CD4-positive, alpha-beta T cell treated with Interleukin-4 for 1 hour (primary cell): ENCODE measurements around the gene TMEM114.
"Not testable (repeated sequence)": the region's sequence is repeated elsewhere in the genome, so short reads cannot be mapped to it uniquely, and the experiment has no call there.

Experiments used
- DNase-seq, 2 donors: peaks; one replicate each; pipeline ENCODE4 v3.0.0-alpha.2; 2020 to 2022

Gene TMEM114

GRCh38 chr16:8572919-8573724 is 17.2 kb downstream of the TMEM114 start:
- no peak for DNase-seq

GRCh38 chr16:8572063-8572918 is 18.0 kb downstream of the TMEM114 start:
- DNase-seq: no peak

DNA sequence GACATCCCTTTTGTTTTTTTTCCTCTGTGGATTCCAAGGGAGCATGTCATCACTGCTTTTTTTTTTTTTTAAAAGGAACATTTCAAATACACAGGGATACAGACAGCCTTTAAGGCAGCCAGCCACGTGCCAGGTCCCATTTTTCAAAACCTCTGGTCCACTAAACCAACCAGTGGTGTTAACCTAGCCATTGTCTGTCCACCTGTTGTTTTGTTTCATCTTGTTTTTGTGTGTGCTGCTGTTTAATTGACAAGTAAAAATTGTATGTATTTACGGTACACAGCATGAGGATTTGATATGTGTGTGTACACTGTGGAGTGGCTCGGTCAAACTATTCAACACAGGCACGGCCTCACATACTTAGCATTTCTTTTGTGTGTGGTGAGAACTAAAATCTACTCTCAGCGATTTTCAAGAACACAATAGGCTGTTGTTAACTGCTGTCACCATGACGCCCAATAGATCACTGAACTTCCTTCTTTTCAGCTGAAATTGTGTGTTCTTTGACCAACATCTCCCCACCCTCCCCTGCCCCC is 19.2 kb downstream of the TMEM114 start:
- DNase-seq: no peak

DNA sequence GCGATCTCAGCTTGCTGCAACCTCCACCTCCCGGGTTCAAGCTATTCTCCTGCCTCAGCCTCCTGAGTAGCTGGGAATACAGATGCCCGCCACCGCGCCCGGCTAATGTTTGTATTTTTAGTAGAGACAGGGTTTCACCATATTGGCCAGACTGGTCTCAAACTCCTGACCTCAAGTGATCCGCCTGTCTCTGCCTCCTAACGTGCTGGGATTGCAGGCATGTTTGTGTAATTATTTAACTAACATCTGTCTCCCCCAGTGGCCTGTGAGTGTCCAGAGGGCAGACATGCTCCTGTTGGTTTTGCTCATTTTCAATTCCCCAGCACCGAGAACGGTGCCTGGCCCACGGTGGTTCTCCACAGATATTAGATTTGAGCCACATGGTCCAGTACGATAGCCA is 19.9 kb downstream of the TMEM114 start:
- not testable (repeated sequence) for DNase-seq

GRCh38 chr16:8569650-8570346 is 20.5 kb downstream of the TMEM114 start:
- no peak for DNase-seq

DNA sequence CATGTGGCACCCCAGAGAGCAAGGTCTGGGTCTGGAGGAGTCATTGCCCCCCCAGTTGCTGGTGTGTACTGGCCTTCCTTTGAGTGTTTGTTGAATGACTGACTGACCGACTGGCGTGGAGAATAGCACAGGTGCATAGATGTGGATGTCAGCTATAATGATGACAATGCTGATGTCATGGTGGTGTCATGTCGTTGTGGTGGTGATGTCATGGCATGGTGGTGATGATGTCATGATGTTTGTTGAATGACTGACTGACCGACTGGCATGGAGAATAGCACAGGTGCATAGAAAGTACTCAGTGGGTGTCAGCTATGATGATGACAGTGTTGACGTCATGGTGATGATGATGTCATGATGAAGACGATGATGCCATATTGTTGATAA is 22.1 kb downstream of the TMEM114 start:
- no peak for DNase-seq

- peak; percentile 84 for DNase-seq
Measured at GRCh38 chr16:8567355-8568230, 22.7 kb downstream of the TMEM114 start.

GRCh38 chr16:8565498-8565897 is 24.8 kb downstream of the TMEM114 start:
- DNase-seq: no peak

DNA sequence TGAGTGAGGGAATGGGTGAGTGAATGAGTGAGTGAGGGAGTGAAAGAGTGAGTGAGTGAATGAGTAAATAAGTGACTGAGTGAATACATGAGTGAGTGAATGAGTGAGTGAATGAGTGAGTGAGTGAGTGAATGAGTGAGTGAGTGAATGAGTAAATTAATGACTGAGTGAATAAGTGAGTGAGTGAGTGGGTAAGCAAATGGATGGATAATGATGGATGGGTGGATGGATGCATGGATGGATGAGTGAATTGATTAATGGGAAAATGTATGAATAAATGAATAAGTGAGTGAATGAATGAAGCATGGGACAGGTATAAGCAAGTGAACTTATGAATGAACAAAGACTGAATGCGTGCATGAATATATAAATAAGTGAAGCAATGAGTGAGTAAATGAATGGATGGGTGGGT is 25.4 kb downstream of the TMEM114 start:
- DNase-seq: no peak

GRCh38 chr16:8563944-8564540 is 26.3 kb downstream of the TMEM114 start:
- not testable (repeated sequence) for DNase-seq

DNA sequence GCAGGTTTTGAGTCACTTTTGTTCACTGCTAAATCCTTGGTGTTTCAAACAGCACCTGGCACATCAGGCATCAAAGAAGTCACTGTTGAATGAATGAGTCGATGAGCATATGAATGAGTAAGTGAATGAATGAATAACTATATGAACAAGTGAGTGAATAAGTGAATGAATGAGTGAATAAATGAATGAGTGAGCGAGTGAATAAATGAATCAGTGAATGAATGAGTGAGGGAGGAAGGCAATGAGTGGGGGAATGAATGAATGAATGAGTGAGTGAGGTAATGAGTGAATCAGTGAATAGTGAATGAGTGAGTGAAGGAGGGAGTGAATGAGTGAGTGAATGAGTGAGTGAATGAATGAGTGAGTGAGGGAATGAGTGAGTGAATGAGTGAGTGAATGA is 28.8 kb downstream of the TMEM114 start:
- DNase-seq: no peak

DNA sequence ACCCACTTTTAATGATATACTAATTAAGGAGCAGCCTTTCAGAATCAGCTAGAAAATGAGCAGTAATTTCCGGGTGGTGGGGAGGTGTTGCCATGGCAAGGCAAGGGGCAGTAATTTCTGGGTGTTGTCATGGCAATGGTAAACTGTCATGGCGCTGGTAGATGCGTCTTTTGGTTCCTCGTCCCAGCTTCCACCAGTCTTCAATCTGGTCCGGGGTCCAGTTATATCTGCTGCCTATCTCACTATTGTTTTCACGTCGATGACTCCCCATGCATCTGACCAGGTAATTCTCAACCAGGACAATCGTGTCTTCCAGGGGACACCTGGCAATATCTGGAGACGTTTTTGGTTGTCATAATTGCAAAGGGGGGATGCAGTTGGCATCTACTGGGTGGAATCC is 34.9 kb downstream of the TMEM114 start:
- no peak for DNase-seq

- DNase-seq: no peak
Measured at GRCh38 chr16:8554881-8555280, 35.4 kb downstream of the TMEM114 start.

DNA sequence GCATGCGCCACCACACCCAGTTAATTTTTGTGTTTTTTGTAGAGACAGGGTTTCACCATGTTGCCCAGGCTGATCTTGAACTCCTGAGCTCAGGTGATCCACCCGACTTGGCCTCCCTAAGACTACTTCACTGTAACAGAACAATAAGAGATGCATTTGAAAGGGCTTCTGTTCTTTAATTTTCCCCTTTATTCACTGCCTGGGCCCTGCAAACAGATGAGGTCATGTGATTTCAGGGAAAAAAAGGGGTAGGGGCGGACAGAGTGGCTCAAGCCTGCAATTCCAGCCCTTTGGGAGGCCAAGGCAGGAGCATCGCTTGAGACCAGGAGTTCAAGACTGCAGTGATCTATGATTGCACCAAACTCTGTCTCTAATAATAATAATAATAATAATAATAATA is 36.3 kb downstream of the TMEM114 start:
- no peak for DNase-seq

DNA sequence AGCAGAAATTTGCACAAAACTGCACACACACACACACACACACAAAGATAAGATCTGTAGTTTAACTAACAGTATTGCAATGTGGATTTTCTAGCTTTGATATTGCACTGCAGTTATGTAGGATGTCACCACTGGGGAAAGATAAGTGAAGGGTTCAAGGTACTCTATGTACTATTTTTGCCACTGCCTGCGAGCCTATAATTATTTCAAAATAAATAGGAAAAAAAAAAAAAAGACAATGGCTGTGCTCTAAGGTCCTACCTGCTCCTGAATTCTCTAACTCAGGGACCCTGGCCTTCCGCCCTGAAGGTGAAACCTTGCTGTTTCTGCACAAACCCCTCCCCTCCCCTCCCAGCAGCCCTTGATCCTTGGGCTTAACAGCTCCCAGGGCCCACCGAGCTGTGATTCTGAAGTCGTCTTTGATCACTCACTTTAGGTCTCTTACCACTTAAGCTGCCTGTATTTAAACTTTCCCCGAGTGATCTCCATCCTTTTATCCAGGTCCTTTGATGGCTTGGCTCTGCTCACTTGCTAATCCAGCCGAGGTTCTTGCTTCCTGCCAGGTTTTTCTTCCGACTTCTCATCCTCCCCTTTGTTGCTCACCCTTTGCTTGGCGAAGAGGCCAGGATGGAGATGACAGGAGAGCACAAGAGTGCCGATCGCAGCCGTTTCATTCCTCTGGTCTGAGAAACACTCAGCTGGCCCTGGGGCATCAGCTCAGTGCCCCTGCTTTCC is 37.7 kb downstream of the TMEM114 start:
- DNase-seq: no peak

- DNase-seq: no peak
Measured at GRCh38 chr16:8551388-8552332, 38.7 kb downstream of the TMEM114 start.

GRCh38 chr16:8550728-8551387 is 39.5 kb downstream of the TMEM114 start:
- no peak for DNase-seq

DNA sequence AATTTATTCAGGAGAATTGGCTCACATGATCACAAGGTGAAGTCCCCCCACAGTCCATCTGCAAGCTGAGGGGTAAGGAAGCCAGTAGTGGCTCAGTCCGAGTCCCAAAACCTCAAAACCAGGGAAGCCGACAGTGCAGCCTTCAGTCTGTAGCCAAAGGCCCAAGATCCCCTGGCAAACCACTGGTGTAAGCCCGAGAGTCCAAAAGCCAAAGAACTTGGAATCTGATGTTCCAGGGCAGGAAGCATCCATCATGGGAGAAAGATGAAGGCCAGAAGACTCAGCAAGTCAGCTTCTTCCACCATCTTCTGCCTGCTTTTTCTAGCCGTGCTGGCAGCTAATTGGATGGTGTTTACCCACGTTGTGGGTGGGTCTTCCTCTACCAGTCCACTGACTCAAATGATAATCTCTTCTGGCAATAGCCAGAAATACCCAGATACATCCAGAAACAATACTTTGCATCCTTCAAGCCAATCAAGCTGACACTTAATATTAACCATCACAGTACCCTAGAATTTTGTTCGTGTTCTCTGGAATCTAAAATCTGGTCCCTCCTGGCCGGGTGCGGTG is 40.4 kb downstream of the TMEM114 start:
- DNase-seq: no peak

DNA sequence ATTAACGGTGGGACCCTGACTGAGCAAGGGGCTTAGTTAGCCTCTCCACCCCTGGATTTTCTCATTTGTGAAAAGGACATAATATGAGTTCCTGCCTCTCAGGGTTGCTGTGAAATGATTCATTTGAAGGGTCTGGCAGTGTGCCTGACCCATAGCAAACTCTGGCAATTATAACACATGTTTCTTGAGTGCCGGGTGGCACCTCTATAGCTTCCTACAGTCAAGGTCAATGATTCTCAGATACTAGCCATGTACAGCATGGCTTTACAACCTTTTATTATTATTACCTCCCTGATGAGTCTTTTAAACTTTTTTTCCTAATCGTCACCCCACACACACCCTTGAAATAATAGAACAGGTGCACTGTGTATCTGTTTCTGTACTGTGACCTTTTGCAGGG is 42.1 kb downstream of the TMEM114 start:
- no peak for DNase-seq
